KG1 (cell line): Measurements from ENCODE around the gene ZNF791.
"Not testable (repeated sequence)": the region's sequence is repeated elsewhere in the genome, so short reads cannot be mapped to it uniquely, and the experiment has no call there.

Source experiments
- DNase-seq: peaks from one replicate; lab custom pipeline; 2025; lab: John Stamatoyannopoulos, UW

The ZNF791 gene

DNA sequence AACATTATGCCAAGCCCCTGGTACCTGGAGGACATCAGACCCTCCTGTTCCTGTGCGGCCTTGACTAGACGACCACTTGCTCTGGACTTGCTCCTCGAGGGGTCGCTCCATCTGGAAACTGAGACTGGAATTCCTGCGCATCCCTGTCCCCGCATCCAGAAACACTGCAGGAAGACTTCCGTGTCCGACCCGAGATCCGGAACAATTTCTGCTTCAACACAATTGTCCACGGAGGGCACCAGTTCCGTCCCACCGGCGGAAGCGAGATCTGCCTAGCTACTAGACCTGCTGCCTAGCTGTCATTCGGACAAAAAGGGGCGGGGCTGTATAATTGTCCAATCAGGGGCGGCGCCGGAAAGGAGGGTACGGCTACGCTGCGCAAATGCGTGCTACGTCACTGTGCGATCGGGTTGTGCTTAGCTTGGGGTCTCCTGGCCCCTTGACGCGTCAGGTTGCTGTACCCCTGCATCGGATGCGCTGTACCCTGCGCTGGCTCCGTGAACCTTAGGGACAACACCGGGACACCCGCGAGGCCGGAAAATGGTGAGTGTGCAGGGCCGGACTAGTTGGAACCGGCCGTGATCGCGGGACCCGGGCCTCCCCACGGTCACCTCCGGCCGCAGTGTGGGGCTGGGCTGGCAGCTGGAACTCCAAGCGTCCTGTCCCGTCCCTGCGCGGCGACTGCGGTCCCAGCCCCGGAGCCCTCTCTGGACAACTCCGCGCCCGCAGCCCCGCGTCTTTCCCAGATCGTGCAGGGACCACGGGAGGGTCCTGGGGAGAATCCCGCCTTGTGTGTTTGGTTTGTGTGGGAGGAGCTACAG, at the start of gene ZNF791, which contains the start of gene ZNF490:
TSS of gene ZNF791 (plus strand) at position 381 of the 821 bp plus-strand sequence. CDS start at position 541, 160 bp downstream.
TSS of gene ZNF490 (minus strand) at position 274 of the 821 bp plus-strand sequence. CDS start at position 141, 133 bp downstream.
- peak; percentile 98 for DNase-seq

- peak; percentile 71 for DNase-seq
Observed at GRCh38 chr19:12564016-12564664, 46.6 kb upstream of the ZNF791 start.

DNA sequence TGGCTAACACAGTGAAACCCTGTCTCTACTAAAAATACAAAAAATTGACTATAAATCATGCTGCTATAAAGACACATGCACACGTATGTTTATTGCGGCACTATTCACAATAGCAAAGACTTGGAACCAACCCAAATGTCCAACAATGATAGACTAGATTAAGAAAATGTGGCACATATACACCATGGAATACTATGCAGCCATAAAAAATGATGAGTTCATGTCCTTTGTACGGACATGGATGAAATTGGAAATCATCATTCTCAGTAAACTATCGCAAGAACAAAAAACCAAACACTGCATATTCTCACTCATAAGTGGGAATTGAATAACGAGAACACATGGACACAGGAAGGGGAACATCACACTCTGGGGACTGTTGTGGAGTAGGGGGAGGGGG, 44.3 kb upstream of the ZNF791 start:
- not testable (repeated sequence) for DNase-seq

GRCh38 chr19:12567951-12568350, 42.8 kb upstream of the ZNF791 start:
- DNase-seq = no peak

DNA sequence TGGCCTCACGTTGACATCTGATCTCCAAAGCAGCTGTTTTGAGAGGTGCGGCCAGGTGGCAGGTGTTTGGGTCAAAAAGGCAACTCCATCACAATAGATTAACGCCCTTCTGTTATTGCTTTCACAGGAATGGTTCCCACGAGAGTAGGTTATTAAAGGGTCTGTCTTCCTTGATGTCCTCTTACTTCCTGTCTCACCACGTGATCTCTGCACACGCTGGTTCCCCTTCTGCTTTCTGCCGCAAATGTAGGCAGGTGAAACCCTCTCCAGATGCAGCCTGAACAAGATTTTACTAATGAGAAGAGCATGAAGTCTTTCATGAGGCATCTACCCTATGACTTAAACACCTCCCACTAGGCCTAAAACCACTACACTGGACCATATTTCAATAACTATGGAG, 36.7 kb upstream of the ZNF791 start:
- DNase-seq = no peak

DNA sequence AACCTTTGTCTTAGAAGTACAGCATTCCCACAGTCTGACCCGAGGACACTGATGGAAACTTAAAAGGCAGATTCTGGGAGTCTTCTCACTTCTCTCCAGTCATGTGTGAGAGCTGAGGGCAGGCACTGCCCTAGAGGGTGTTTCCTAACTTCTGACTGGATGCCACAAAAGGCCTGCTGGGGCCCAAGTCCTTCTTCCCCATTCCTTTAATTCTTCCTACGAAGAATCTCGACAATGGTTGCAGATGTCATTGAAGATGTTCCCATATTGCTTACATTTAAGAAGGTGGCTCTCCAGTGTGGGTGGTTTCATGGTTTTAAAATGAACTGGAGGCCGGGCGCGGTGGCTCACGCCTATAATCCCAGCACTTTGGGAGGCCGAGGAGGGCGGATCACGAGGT, 32.1 kb upstream of the ZNF791 start:
- DNase-seq = no peak

- DNase-seq = no peak
Observed at GRCh38 chr19:12580180-12580694, 30.5 kb upstream of the ZNF791 start.

DNA sequence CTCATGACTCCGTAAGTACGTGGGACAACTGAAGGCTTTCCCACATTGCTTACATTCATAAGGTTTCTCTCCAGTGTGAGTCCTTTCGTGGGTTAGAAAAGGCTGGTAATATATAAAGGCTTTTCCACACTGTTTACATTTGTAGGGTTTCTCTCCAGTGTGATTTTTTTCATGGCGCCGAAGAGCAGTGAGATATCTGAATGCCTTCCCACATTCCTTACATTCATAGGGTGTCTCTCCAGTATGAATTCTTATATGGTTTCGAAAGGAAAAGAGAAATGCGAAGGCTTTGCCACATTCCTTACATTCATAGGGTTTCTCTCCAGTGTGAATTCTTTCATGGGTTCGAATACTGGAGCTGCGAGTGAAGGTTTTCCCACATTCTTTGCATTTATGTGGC, 29.6 kb upstream of the ZNF791 start:
- DNase-seq = no peak

GRCh38 chr19:12596485-12596884, 14.2 kb upstream of the ZNF791 start:
- no peak for DNase-seq

GRCh38 chr19:12596927-12597548, 13.7 kb upstream of the ZNF791 start:
- DNase-seq = no peak

GRCh38 chr19:12597594-12597993, 13.1 kb upstream of the ZNF791 start:
- no peak for DNase-seq

GRCh38 chr19:12603714-12604113, 7.0 kb upstream of the ZNF791 start:
- DNase-seq = no peak

- DNase-seq = no peak
Observed at GRCh38 chr19:12606796-12607195, 3.9 kb upstream of the ZNF791 start.

GRCh38 chr19:12607631-12608030, 3.1 kb upstream of the ZNF791 start:
- DNase-seq = no peak

GRCh38 chr19:12611361-12611699, 610 bp downstream of the ZNF791 start:
- no peak for DNase-seq

DNA sequence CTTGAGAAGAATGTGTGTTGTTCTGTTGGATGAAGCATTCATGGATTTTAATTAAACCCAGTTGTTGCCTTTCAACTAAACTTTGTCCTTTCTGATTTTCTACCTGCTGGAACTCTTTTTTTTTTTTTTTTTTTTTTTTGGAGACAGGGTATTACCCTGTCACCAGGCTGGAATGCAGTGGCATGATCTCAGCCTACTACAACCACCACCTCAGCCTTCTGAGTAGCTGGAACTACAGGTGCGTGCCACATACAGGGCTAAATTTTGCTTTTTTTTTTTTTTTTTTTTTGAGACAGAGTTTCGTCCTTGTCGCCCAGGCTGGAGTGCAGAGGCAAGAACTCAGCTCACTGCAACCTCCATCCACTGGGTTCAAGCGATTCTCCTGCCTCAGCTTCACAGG, 6.9 kb downstream of the ZNF791 start:
- no peak for DNase-seq

DNA sequence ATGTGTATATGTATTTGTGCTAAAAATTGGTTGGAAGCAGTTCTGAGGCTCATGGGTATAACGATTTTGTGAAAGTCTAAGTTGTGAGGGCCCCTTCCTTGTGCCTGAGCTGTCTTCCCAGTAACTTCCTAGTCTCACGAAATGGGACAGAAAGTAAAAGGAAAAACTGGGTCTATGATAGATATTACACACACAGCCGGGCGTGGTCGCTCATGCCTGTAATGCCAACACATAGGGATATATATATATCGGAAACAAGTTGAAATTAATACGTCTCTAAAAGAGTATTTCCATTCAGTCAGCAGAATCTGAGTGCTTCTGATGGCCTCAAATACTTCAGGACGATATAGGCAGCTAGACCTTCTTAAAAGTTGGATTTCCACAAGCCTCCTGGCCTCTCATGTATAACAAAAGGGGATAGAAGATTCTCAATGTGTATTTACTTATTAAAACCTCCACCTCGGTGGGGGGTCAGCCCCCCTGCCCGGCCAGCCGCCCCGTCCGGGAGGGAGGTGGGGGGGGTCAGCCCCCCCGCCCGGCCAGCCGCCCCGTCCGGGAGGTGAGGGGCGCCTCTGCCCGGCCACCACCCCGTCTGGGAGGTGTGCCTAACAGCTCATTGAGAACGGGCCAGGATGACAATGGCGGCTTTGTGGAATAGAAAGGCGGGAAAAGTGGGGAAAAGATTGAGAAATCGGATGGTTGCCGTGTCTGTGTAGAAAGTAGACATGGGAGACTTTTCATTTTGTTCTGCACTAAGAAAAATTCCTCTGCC, 10.7 kb downstream of the ZNF791 start:
- DNase-seq = not testable (repeated sequence)

- DNase-seq = no peak
Observed at GRCh38 chr19:12623361-12624031, 12.8 kb downstream of the ZNF791 start.

- no peak for DNase-seq
Observed at GRCh38 chr19:12626958-12627357, 16.2 kb downstream of the ZNF791 start.

- no peak for DNase-seq
Observed at GRCh38 chr19:12628040-12629022, 17.6 kb downstream of the ZNF791 start.
